OCI-LY1 (cell line): ENCODE results near the gene CHST12.
"Not testable (repeated sequence)": the region's sequence is repeated elsewhere in the genome, so short reads cannot be mapped to it uniquely, and the experiment has no call there.

Experiments
- H2AFZ ChIP-seq: fragments of 200-600 bp; sonication (generic), shearing (Covaris generic); 2 replicates; pipeline ENCODE4 v1.6.0; 2014; ENCODE audit warnings: antibody characterized with exemption, mild to moderate bottlenecking, low read length
- H3F3A ChIP-seq: fragments of 200-600 bp; sonication (generic), shearing (Covaris generic); 2 replicates; pipeline ENCODE4 v1.6.0; 2014; ENCODE audit warnings: mild to moderate bottlenecking, antibody characterized with exemption, low read length, moderate library complexity; ENCODE audit not compliant: insufficient read depth
- H3K27ac ChIP-seq: fragments of 200-600 bp; sonication (generic); 2 replicates; pipeline ENCODE4 v1.5.1; 2014; ENCODE audit warnings: low read length, mixed run types, mild to moderate bottlenecking, low read depth; ENCODE audit not compliant: poor library complexity, severe bottlenecking
- H3K27me3 ChIP-seq: fragments of 200-600 bp; sonication (generic); 2 replicates; pipeline ENCODE4 v1.6.0; 2014; ENCODE audit warnings: antibody characterized with exemption, mild to moderate bottlenecking, low read length, moderate library complexity; ENCODE audit not compliant: insufficient read depth
- H3K36me3 ChIP-seq: fragments of 200-600 bp; sonication (generic); 2 replicates; pipeline ENCODE4 v1.6.1; 2014; ENCODE audit warnings: mild to moderate bottlenecking, antibody characterized with exemption, low read length, moderate library complexity, mixed read lengths; ENCODE audit not compliant: insufficient read depth
- H3K4me1 ChIP-seq: fragments of 200-600 bp; sonication (generic); 2 replicates; pipeline ENCODE4 v1.5.1; 2014; ENCODE audit warnings: mild to moderate bottlenecking, low read length, moderate library complexity; ENCODE audit not compliant: insufficient read depth, severe bottlenecking
- H3K4me2 ChIP-seq: fragments of 200-600 bp; sonication (generic), shearing (Covaris generic); 2 replicates; pipeline ENCODE4 v1.6.1; 2014; ENCODE audit warnings: low read length
- H3K4me3 ChIP-seq: fragments of 200-600 bp; sonication (generic); 2 replicates; pipeline ENCODE4 v1.5.1; 2014; ENCODE audit warnings: low read length, low read depth, mild to moderate bottlenecking, mixed read lengths; ENCODE audit not compliant: poor library complexity, severe bottlenecking
- H3K79me2 ChIP-seq: fragments of 200-600 bp; shearing (Covaris generic); 2 replicates; pipeline ENCODE4 v1.6.1; 2016; ENCODE audit warnings: mixed run types, low read length, mixed read lengths; ENCODE audit not compliant: insufficient read depth
- H3K9ac ChIP-seq: fragments of 200-600 bp; sonication (generic), shearing (Covaris generic); 2 replicates; pipeline ENCODE4 v1.6.1; 2014; ENCODE audit warnings: mild to moderate bottlenecking, low read length, mixed read lengths
- H3K9me2 ChIP-seq: fragments of 200-600 bp; sonication (generic), shearing (Covaris generic); 2 replicates; pipeline ENCODE4 v1.6.1; 2014; ENCODE audit warnings: low read depth, mild to moderate bottlenecking, low read length, mixed read lengths
- H3K9me3 ChIP-seq: fragments of 200-600 bp; shearing (Covaris generic); 2 replicates; pipeline ENCODE4 v1.6.1; 2014; ENCODE audit warnings: low read length, mixed read lengths
- H4K20me1 ChIP-seq: fragments of 200-600 bp; sonication (generic), shearing (Covaris generic); 2 replicates; pipeline ENCODE4 v1.6.0; 2016; ENCODE audit warnings: mild to moderate bottlenecking, low read length; ENCODE audit not compliant: insufficient read depth
- EZH2 ChIP-seq: fragments of 200-600 bp; sonication (generic), shearing (Covaris generic); IDR thresholded peaks from 2 replicates; pipeline ENCODE4 v1.8.0; 2017; ENCODE audit warnings: borderline replicate concordance, mixed run types, mild to moderate bottlenecking, antibody characterized with exemption, low read length, moderate library complexity, mixed read lengths
- TF ChIP-seq, protein P1 (sequence below): fragments of 200-600 bp; sonication (generic), shearing (Covaris generic); IDR thresholded peaks from 2 replicates; pipeline ENCODE4 v1.5.1; 2017; ENCODE audit warnings: mild to moderate bottlenecking, antibody characterized with exemption, low read length, moderate library complexity, mixed read lengths

Gene CHST12

DNA sequence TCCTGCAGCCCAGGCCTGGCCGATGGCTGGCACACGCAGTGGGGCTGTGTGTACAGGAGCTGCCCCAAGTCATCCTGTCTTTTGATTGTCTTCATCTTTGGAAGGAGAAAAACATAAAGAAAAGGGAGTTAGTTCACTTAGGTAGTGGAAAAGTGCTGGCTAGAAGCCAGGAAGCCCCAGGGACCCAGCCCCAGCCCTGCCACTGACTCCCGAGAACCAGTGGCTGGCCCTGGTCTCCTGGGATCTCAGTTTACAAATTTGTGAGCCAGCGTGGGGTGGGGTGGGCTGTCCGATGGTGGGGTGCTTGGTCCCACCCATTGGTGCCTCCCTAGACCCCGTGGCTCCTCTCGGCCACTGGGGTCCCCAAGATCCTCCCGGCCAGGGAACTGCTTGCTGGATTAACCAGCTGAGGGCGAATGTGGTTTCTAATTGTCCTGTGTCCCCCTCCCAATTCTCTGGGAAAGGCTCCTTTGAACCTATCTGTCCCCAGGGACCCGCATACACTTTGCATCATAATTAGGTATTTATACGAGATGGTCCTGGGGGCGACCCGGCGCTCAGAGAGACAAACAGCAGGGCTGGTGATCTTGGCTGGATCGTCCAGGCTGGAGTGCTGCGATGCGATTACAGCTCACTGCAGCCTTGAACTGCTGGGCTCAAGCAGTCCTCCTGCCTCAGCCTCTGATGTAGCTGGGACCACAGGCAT lies 16.3 kb upstream of the CHST12 start:
- Histone ChIP-seq H3K36me3 (peaks cover 11% of the 10 kb centered on the region), H3K27ac (no peak overlapping the region), H3K4me3 (no peak overlapping the region), H3K9me3 (no peaks in the 10 kb centered on the region), H3K4me2 (no peak overlapping the region), H3K79me2 (no peaks in the 10 kb centered on the region), H3F3A (no peaks in the 10 kb centered on the region), H3K27me3 (no peaks in the 10 kb centered on the region), H4K20me1 (no peaks in the 10 kb centered on the region), H2AFZ (no peak overlapping the region), H3K9me2 (no peaks in the 10 kb centered on the region), H3K4me1 (no peaks in the 10 kb centered on the region), H3K9ac (no peak overlapping the region)
- no peak for TF ChIP-seq EZH2
- TF ChIP-seq, protein P1, sequence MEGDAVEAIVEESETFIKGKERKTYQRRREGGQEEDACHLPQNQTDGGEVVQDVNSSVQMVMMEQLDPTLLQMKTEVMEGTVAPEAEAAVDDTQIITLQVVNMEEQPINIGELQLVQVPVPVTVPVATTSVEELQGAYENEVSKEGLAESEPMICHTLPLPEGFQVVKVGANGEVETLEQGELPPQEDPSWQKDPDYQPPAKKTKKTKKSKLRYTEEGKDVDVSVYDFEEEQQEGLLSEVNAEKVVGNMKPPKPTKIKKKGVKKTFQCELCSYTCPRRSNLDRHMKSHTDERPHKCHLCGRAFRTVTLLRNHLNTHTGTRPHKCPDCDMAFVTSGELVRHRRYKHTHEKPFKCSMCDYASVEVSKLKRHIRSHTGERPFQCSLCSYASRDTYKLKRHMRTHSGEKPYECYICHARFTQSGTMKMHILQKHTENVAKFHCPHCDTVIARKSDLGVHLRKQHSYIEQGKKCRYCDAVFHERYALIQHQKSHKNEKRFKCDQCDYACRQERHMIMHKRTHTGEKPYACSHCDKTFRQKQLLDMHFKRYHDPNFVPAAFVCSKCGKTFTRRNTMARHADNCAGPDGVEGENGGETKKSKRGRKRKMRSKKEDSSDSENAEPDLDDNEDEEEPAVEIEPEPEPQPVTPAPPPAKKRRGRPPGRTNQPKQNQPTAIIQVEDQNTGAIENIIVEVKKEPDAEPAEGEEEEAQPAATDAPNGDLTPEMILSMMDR: no peak

DNA sequence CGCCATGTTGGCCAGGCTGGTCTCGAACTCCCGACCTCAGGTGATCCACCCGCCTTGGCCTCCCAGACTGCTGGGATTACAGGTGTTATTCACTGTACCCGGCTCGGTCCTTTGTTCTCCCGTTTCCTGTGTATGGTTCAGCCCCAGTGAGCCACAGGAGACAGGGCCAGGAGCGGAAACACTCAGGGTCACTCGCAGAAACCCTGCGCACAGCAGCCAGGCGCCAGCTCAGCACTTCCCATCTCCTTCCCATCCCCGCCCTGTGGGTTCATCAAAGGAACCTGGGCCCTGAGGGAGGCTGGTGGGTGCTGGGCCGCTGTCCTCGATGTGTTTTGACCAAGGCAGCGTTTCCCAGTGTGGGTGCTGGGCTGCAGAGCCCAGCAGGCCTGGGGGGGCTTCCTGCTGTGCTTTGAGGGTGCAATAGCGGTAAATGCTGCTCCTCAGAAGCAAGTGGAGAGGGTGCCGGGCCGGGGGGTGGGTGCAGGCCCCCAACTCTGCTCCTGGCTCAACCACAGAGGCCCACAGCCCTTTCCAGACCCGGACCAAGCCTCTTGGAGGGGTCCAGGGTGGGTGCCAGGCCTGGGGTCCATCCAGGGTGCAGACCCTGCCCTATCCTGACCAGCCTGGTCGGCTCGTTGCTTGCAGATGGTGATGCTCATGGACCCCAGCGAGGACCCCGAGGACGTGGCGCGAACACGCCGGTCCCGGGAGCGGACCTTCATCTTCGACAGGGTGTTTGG lies 15.3 kb upstream of the CHST12 start:
- H3F3A ChIP-seq: no peaks in the 10 kb centered on the region
- no peaks in the 10 kb centered on the region for H4K20me1 ChIP-seq
- H3K27ac ChIP-seq: no peak overlapping the region
- H3K4me1 ChIP-seq: no peaks in the 10 kb centered on the region
- no peak overlapping the region for H3K9ac ChIP-seq
- H3K36me3 ChIP-seq: peaks cover 3% of the 10 kb centered on the region
- TF ChIP-seq, protein P1: no peak
- TF ChIP-seq EZH2: no peak
- H3K4me2 ChIP-seq: no peak overlapping the region
- no peaks in the 10 kb centered on the region for H3K9me3 ChIP-seq
- no peak overlapping the region for H3K4me3 ChIP-seq
- H2AFZ ChIP-seq: no peak overlapping the region
- no peaks in the 10 kb centered on the region for H3K27me3 ChIP-seq
- no peaks in the 10 kb centered on the region for H3K79me2 ChIP-seq
- H3K9me2 ChIP-seq: no peaks in the 10 kb centered on the region

DNA sequence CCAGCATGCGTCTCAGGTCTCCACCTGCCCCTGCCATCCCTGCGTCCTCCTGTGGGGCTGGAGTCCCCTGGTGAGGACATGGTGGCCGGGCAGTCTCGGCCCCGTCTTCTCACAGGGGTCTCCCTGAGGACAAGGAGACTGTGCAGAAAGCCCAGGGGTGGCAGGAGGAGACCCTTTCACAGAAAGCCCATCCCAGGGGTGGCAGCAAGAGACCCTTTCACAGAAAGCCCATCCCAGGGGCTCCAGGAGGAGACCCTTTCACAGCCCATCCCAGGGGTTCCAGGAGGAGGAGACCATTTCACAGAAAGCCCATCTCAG lies 14.8 kb upstream of the CHST12 start:
- TF ChIP-seq EZH2: no peak
- TF ChIP-seq, protein P1: no peak
- Histone ChIP-seq H2AFZ (no peak overlapping the region), H3K9me2 (no peaks in the 10 kb centered on the region), H3K9ac (no peak overlapping the region), H3K79me2 (no peaks in the 10 kb centered on the region), H3K4me2 (no peak overlapping the region), H4K20me1 (no peaks in the 10 kb centered on the region), H3K9me3 (no peaks in the 10 kb centered on the region), H3K27ac (no peak overlapping the region), H3K36me3 (no peaks in the 10 kb centered on the region), H3K27me3 (no peaks in the 10 kb centered on the region), H3K4me3 (no peak overlapping the region), H3K4me1 (no peaks in the 10 kb centered on the region), H3F3A (no peaks in the 10 kb centered on the region)

DNA sequence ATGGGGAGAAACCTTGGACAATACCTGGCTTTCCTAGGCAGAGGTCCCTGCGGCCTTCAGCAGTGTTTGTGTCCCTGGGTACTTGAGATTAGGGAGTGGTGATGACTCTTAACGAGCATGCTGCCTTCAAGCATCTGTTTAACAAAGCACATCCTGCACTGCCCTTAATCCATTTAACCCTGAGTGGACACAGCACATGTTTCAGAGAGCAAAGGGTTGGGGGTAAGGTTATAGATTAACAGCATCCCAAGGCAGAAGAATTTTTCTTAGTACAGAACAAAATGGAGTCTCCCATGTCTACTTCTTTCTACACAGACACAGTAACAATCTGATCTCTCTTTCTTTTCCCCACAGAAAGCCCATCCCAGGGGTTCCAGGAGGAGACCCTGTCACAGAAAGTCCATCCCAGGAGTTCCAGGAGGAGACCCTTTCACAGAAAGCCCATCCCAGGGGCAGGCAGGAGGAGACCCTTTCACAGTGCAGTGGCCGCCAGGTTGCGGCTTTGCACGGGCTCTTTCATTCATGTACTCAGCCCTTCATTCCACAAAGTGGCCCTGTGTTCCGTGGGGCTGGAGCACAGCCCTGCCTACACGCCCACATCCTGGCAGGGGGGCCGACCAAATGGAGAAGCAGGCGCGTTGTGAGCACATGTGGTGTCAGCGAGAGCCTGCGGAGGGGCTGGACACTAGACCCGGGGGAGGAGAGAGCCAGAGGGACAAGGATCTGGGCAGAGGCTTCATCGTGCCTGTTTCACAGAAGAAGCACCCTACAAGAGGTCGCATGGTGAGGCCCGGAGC lies 13.2 kb upstream of the CHST12 start:
- not testable (repeated sequence) for H3F3A ChIP-seq, H3K79me2 ChIP-seq, H3K4me3 ChIP-seq, H3K4me1 ChIP-seq, H3K4me2 ChIP-seq, H3K9me2 ChIP-seq, H3K27me3 ChIP-seq, H3K9ac ChIP-seq, H3K27ac ChIP-seq, H2AFZ ChIP-seq, H3K9me3 ChIP-seq, H3K36me3 ChIP-seq, H4K20me1 ChIP-seq
